ENCODE data around the gene MYDGF.

Gene MYDGF

DNA sequence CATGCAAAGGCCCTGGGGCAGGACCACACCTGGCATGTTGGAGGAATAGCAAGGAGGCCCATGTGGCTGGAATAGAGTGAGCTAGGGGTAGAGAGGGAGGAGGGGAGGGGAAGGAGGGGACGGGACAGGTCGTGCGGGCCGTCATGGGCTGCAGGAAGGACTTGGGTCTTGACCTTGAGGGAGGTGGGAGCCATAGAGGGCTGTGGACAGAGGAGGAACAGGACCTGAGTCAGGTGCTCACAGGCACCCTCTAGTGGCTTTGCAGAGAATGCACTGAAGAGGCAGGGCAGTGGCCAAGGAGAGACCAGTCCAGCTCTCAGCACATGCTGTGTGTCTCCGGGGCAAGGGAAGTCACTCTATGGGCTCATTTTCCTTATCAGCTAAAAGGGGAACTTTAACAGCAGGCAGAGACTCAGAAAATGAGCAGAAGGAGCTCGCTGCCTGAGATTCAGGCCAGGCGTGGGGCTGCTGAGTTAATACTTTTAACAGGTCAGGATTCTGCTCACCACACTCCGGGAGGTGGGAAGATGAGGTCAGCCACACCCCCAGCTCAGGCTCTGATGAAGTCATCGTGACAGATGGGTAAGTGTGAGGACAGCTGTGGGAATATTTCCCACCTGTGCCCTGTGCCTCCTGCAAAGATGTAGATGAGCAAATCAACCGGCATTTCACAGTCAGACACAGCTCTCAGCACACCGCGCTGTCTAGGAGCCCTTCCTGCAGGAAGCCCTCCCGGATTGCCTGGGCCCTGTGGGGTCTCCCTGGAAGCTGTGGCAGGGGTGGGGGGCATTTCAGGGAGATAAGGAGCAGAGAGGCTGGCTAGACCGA lies 36.8 kb downstream of the MYDGF start:
- peak; percentile 71 for DNase-seq (ENCODE audit: low spot score)
- in situ Hi-C loops (cut with MboI; ENCODE audit: low pct_unique_long_range_greater_than_20kb, low sequenced_read_pairs, unreplicated experiment) = no loop called here

DNA sequence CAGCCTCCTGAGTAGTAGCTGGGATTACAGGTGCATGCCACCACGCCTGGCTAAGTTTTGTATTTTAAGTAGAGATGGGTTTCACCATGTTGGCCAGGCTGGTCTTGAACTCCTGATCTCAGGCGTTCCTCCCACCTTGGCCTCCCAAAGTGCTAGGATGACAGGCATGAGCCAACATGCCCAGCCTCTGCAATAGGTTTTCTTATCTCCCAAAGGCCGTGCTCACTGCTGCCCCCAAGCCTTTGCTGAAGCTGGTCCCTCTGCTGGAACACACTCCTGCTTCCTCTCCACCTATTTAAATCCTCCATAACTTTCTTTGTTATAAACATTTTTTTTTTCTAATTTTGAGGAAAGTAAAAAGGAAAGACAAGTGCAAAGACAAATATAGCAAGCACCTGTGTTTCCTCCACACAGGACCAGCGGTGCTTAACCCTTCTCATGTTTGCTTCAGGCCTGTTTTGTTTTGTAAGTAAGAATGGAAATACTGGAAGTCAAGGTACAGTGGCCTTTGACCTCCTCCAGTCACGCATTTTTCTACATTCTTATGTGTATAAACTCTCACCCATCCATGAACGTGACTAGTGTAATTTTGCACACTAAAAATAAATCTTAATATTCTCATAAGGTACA lies 45.3 kb downstream of the MYDGF start:
- no peak for DNase-seq (ENCODE audit: low spot score)
- in situ Hi-C loops (cut with MboI; ENCODE audit: low pct_unique_long_range_greater_than_20kb, low sequenced_read_pairs, unreplicated experiment) = loop anchor here (10.0 kb wide), 1 partner anchor 50 kb away; no protein-coding TSS in a partner anchor
- TF ChIP-seq, protein P1, sequence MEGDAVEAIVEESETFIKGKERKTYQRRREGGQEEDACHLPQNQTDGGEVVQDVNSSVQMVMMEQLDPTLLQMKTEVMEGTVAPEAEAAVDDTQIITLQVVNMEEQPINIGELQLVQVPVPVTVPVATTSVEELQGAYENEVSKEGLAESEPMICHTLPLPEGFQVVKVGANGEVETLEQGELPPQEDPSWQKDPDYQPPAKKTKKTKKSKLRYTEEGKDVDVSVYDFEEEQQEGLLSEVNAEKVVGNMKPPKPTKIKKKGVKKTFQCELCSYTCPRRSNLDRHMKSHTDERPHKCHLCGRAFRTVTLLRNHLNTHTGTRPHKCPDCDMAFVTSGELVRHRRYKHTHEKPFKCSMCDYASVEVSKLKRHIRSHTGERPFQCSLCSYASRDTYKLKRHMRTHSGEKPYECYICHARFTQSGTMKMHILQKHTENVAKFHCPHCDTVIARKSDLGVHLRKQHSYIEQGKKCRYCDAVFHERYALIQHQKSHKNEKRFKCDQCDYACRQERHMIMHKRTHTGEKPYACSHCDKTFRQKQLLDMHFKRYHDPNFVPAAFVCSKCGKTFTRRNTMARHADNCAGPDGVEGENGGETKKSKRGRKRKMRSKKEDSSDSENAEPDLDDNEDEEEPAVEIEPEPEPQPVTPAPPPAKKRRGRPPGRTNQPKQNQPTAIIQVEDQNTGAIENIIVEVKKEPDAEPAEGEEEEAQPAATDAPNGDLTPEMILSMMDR (IDR thresholded peaks at IDR 0.05; ENCODE audit: extremely low read depth, insufficient read depth, missing control alignments) = peak; percentile 32

More for the DNA sequence above, 36.8 kb downstream of the MYDGF start:
- TF ChIP-seq, protein P1 (IDR thresholded peaks at IDR 0.05; ENCODE audit: extremely low read depth, insufficient read depth, missing control alignments) = peak; percentile 84

DNA sequence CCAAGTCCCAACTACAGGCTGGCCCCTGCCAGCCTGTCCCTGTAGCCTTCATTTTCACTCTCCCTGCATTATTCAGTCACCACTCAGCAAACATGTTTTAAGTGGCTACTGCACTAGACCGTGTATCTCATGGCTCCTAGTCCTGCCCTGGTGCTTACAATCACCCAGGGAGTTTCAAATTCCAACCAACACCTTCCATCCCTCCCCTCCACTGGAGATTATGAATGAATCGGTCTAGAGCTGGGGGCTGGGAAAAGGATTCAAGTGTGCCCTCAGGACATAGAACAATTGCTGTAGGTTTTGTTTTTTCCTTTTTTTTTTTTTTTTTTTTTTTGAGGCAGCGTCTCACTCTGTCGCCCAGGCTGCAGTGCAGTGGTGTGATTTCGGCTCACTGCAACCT lies 45.8 kb downstream of the MYDGF start:
- in situ Hi-C loops (cut with MboI; ENCODE audit: low pct_unique_long_range_greater_than_20kb, low sequenced_read_pairs, unreplicated experiment) = loop anchor here (10.0 kb wide), 1 partner anchor 50 kb away; no protein-coding TSS in a partner anchor
- DNase-seq (ENCODE audit: low spot score) = no peak
- TF ChIP-seq, protein P1 (IDR thresholded peaks at IDR 0.05; ENCODE audit: extremely low read depth, insufficient read depth, missing control alignments) = no peak

DNA sequence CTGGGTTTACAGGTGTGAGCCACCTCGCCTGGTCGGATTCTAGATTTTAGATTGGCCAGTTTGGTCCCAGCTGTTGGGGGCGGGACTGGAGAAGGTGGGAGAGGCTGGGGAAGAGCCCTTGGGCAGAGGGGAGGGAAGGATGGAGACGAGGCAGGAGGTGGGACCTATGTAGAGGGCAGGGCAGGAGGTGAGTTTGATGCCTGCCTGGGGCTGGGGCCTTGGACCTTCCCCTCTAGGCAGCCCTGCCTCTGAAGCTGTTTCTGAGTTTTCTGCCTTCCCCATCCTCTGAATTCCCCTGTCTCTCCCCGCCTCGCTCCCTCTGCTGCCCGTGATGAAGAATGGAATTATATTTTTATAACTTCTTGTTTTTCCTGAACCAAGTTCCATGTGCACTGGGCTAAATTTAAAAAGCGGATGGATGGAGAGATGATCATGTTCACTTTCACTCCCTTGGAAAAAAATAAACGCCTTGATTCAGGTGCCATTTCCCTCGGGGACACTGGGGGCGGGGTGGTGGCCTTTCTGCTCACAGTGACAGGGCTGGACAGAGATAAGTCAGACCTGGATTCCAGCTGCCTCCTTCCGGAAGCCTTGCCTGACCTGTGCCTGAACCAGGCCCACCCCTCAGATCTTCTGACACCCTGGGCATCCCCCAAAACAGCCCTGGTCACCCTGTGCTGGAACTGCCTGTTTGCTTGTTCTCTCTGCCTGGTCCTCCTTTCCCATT lies 47.3 kb downstream of the MYDGF start:
- DNase-seq (ENCODE audit: low spot score) = no peak
- TF ChIP-seq, protein P1 (IDR thresholded peaks at IDR 0.05; ENCODE audit: extremely low read depth, insufficient read depth, missing control alignments) = no peak
- in situ Hi-C loops (cut with MboI; ENCODE audit: low pct_unique_long_range_greater_than_20kb, low sequenced_read_pairs, unreplicated experiment) = loop anchor here (10.0 kb wide), 1 partner anchor 48 kb away; no protein-coding TSS in a partner anchor

DNA sequence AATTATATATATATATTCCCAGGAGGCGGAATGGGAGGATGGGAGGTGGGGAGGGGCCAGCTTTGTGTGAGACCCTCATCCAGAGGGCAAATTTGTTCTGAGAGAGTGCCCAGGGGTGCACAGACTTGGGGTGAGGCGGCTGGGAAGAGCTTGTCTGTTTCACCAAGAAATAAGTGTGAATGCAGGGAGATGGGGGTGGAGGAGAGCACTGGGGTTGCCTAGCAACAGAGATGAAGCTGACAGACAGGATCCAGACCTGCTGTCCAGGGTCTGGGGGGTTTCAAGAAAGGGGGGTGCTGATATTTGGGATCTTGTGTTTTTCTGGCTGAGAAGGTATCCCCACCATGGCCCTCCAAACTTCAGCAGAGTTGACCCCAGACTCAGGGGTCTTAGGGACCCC lies 49.5 kb downstream of the MYDGF start:
- TF ChIP-seq, protein P1 (IDR thresholded peaks at IDR 0.05; ENCODE audit: extremely low read depth, insufficient read depth, missing control alignments) = no peak
- DNase-seq (ENCODE audit: low spot score) = no peak
- in situ Hi-C loops (cut with MboI; ENCODE audit: low pct_unique_long_range_greater_than_20kb, low sequenced_read_pairs, unreplicated experiment) = loop anchor here (10.0 kb wide), 1 partner anchor 46 kb away; no protein-coding TSS in a partner anchor

DNA sequence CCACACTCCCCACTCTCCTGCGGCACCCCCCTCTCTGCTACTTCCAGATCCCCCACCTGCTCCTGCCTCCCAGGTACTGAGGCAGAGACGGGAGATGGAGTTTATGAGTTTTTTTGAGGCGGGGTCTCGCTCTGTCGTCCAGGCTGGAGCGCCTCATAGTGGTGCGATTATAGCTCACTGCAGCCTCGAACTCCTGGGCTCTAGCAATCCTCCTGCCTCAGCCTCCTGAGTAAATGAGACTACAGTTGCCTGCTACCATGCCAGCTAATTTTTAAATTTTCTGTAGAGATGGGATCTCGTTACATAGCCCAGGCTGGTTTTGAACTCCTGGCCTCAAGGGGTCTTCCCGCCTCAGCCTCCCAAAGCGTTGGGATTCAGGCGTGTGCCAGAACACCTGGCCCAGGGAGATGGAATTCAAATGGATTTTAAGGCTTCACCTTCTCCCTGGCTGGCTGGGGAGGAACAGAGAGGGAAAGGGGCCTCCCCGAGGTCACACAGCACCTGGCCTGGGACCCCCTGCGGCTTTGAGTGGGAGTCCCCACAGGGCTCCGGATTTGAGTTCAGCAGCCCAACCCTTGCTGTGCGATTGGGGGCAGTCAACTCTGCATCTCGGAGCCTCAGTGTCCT lies 50.4 kb downstream of the MYDGF start:
- in situ Hi-C loops (cut with MboI; ENCODE audit: low pct_unique_long_range_greater_than_20kb, low sequenced_read_pairs, unreplicated experiment) = loop anchor here (10.0 kb wide), 1 partner anchor 45 kb away; no protein-coding TSS in a partner anchor
- no peak for DNase-seq (ENCODE audit: low spot score)
- TF ChIP-seq, protein P1 (IDR thresholded peaks at IDR 0.05; ENCODE audit: extremely low read depth, insufficient read depth, missing control alignments) = no peak
